HepG2 (cell line): ENCODE data around the gene ABCF1. TPM values are rescaled to one million over a fixed set of nuclear protein-coding genes. Genes with fewer than 3 reads are reported as not detected.

ENCODE experiments used
- FOXA3 ChIP-seq: IDR thresholded peaks from 2 replicates; pipeline ENCODE4 v1.6.1; 2016; ENCODE audit warnings: missing genetic modification reagents, missing compliant biosample characterization
- HMGXB4 ChIP-seq, 2 experiments: sonication (generic) in 1 of 2; formaldehyde crosslinking in 1 of 2; IDR thresholded peaks; 2 replicates each; pipeline versions ENCODE4 v1.4.0 to v1.6.1; 2018 to 2020; ENCODE audit warnings: missing genetic modification reagents in 2 of 2, borderline replicate concordance in 1 of 2, low read depth in 1 of 2, mild to moderate bottlenecking in 1 of 2, missing biosample characterization in 1 of 2
- HOXA3 ChIP-seq: sonication (generic); formaldehyde crosslinking; IDR thresholded peaks from 2 replicates; pipeline ENCODE4 v1.5.0; 2020; ENCODE audit warnings: missing genetic modification reagents
- KMT2B ChIP-seq: IDR thresholded peaks from 2 replicates; pipeline ENCODE4 v1.6.1; 2016; ENCODE audit warnings: missing genetic modification reagents, missing compliant biosample characterization
- MEIS1 ChIP-seq: sonication (generic); formaldehyde crosslinking; IDR thresholded peaks from 2 replicates; pipeline ENCODE4 v1.9.0; 2021; ENCODE audit warnings: mild to moderate bottlenecking, missing genetic modification reagents, moderate library complexity, borderline replicate concordance
- NFE2L2 ChIP-seq: fragments of 150-350 bp; IDR thresholded peaks from 2 replicates; pipeline ENCODE4 v1.6.1; 2014; ENCODE audit warnings: low read length
- PLRG1 ChIP-seq: fragments of 450-650 bp; conservative IDR thresholded peaks from 2 replicates; pipeline ENCODE4 v1.6.1; 2016
- PRMT3 ChIP-seq: sonication (generic); formaldehyde crosslinking; IDR thresholded peaks from 2 replicates; pipeline ENCODE4 v1.8.1; 2022; ENCODE audit warnings: low read depth, mild to moderate bottlenecking, moderate library complexity, missing genetic modification reagents, borderline replicate concordance
- SRSF9 ChIP-seq: fragments of 200-400 bp; formaldehyde crosslinking; IDR thresholded peaks from 2 replicates; pipeline ENCODE4 v1.6.1; 2018; ENCODE audit warnings: borderline replicate concordance, mild to moderate bottlenecking, low read depth, low read length; ENCODE audit not compliant: insufficient read depth, poor library complexity, severe bottlenecking
- YEATS2 ChIP-seq: sonication (generic); formaldehyde crosslinking; IDR thresholded peaks from 2 replicates; pipeline ENCODE4 v1.4.0; 2020; ENCODE audit warnings: missing genetic modification reagents, borderline replicate concordance
- ZMYM3 ChIP-seq: sonication (generic); formaldehyde crosslinking; IDR thresholded peaks from 2 replicates; pipeline ENCODE4 v1.5.1; 2020; ENCODE audit warnings: mild to moderate bottlenecking, missing genetic modification reagents
- ZNF18 ChIP-seq: sonication (generic); formaldehyde crosslinking; IDR thresholded peaks from 2 replicates; pipeline ENCODE4 v1.8.0; 2022; ENCODE audit warnings: mild to moderate bottlenecking, missing genetic modification reagents; ENCODE audit not compliant: insufficient replicate concordance
- ZNF205 ChIP-seq: IDR thresholded peaks from 2 replicates; pipeline ENCODE4 v1.6.1; 2018; ENCODE audit warnings: missing biosample characterization, missing genetic modification reagents
- ZNF484 ChIP-seq: sonication (generic); formaldehyde crosslinking; IDR thresholded peaks from 2 replicates; pipeline ENCODE4 v1.5.1; 2020; ENCODE audit warnings: mild to moderate bottlenecking, low read depth, missing genetic modification reagents, borderline replicate concordance
- ZNF850 ChIP-seq: sonication (generic); formaldehyde crosslinking; conservative IDR thresholded peaks from 2 replicates; pipeline ENCODE4 v1.9.0; 2021; ENCODE audit warnings: mild to moderate bottlenecking, missing genetic modification reagents
- polyA plus RNA-seq, 8 experiments: library from polyadenylated mRNA; depleted of rRNA in 3 of 8; stranded (reverse) in 7 of 8; unstranded in 1 of 8; fragments of >200 nt; fragmentation: Illumina TruSeq in 4 of 8; extraction: Trizol in 4 of 8; gene quantifications; 2 replicates each; pipeline versions ENCODE4 v1.2.1 to v1.2.3, GENCODE V29; 2011 to 2016; ENCODE audit warnings: low read depth in 4 of 8, missing spikeins in 1 of 8, mixed read lengths in 1 of 8; ENCODE audit not compliant: insufficient read depth in 1 of 8
- total RNA-seq, 5 experiments: library from RNA; depleted of rRNA; stranded (reverse); fragments of >200 nt; fragmentation: Illumina TruSeq; extraction: Trizol; gene quantifications; 2 replicates each; pipeline ENCODE4 v1.2.3, GENCODE V29; 2016; ENCODE audit warnings: low read depth in 1 of 5
- TF ChIP-seq, protein P1 (sequence below): sonication (generic); formaldehyde crosslinking; IDR thresholded peaks from 2 replicates; pipeline ENCODE4 v1.8.1; 2022; ENCODE audit warnings: low read depth, mild to moderate bottlenecking, missing genetic modification reagents
- TF ChIP-seq, protein P2 (sequence below): sonication (generic); formaldehyde crosslinking; IDR thresholded peaks from 2 replicates; pipeline ENCODE4 v1.5.0; 2020; ENCODE audit warnings: mild to moderate bottlenecking, missing genetic modification reagents
- TF ChIP-seq, protein P3 (sequence below): IDR thresholded peaks from 2 replicates; pipeline ENCODE4 v1.6.1; 2018; ENCODE audit warnings: missing genetic modification reagents, mild to moderate bottlenecking, missing compliant biosample characterization

ABCF1 gene
- total and polyA plus RNA-seq, 2 of the 13 experiments (the other 11 are each of a cell fraction or from before 2014, with no cell fraction given), result 25.4 to 98.9 TPM

GRCh38 chr6:30556066-30556905 is 15.0 kb upstream of the ABCF1 start, which contains the start of gene GNL1 (continued):
- TF ChIP-seq ZNF18 (CRISPR knock-in tag) (no peak), YEATS2 (CRISPR knock-in tag) (no peak; the same call in 1 of the 2 replicates), HOXA3 (peak; percentile 74; the same call in 1 of the 2 replicates), KMT2B (CRISPR knock-in tag) (peak; percentile 51; the same call in 1 of the 2 replicates), NFE2L2 (no peak), PRMT3 (no peak), SRSF9 (no peak), ZNF484 (no peak), PLRG1 (no peak), ZNF850 (CRISPR knock-in tag) (no peak), ZMYM3 (CRISPR knock-in tag) (peak; percentile 31; the same call in 1 of the 2 replicates), MEIS1 (CRISPR knock-in tag) (0 out of 2 replicates have a peak, but pooled peaks have one; percentile 16), FOXA3 (CRISPR knock-in tag) (no peak), HMGXB4 (CRISPR knock-in tag; IDR thresholded peaks at IDR 0.05; ENCODE audit: borderline replicate concordance in 1 of 2, low read depth in 1 of 2) (peak in 1 of 2 experiments; percentile 78; a peak in 2 of 4 replicates), ZNF205 (peak; percentile 63; the same call in 1 of the 2 replicates)
- TF ChIP-seq, protein P1, sequence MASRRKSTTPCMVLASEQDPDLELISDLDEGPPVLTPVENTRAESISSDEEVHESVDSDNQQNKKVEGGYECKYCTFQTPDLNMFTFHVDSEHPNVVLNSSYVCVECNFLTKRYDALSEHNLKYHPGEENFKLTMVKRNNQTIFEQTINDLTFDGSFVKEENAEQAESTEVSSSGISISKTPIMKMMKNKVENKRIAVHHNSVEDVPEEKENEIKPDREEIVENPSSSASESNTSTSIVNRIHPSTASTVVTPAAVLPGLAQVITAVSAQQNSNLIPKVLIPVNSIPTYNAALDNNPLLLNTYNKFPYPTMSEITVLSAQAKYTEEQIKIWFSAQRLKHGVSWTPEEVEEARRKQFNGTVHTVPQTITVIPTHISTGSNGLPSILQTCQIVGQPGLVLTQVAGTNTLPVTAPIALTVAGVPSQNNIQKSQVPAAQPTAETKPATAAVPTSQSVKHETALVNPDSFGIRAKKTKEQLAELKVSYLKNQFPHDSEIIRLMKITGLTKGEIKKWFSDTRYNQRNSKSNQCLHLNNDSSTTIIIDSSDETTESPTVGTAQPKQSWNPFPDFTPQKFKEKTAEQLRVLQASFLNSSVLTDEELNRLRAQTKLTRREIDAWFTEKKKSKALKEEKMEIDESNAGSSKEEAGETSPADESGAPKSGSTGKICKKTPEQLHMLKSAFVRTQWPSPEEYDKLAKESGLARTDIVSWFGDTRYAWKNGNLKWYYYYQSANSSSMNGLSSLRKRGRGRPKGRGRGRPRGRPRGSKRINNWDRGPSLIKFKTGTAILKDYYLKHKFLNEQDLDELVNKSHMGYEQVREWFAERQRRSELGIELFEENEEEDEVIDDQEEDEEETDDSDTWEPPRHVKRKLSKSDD, result no peak; the same call in 1 of the 2 replicates
- TF ChIP-seq, protein P2, sequence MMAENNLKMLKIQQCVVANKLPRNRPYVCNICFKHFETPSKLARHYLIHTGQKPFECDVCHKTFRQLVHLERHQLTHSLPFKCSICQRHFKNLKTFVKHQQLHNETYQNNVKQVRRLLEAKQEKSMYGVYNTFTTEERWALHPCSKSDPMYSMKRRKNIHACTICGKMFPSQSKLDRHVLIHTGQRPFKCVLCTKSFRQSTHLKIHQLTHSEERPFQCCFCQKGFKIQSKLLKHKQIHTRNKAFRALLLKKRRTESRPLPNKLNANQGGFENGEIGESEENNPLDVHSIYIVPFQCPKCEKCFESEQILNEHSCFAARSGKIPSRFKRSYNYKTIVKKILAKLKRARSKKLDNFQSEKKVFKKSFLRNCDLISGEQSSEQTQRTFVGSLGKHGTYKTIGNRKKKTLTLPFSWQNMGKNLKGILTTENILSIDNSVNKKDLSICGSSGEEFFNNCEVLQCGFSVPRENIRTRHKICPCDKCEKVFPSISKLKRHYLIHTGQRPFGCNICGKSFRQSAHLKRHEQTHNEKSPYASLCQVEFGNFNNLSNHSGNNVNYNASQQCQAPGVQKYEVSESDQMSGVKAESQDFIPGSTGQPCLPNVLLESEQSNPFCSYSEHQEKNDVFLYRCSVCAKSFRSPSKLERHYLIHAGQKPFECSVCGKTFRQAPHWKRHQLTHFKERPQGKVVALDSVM (CRISPR knock-in tag), result no peak
- TF ChIP-seq, protein P3, sequence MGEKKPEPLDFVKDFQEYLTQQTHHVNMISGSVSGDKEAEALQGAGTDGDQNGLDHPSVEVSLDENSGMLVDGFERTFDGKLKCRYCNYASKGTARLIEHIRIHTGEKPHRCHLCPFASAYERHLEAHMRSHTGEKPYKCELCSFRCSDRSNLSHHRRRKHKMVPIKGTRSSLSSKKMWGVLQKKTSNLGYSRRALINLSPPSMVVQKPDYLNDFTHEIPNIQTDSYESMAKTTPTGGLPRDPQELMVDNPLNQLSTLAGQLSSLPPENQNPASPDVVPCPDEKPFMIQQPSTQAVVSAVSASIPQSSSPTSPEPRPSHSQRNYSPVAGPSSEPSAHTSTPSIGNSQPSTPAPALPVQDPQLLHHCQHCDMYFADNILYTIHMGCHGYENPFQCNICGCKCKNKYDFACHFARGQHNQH (CRISPR knock-in tag), result no peak; the same call in 1 of the 2 replicates
